Measurements from ENCODE around the gene ARID4B.
A peak's percentile ranks its signal among the peaks of the same experiment; 100 is the strongest.
"Not testable (repeated sequence)": the region's sequence is repeated elsewhere in the genome, so short reads cannot be mapped to it uniquely, and the experiment has no call there.

Gene ARID4B

DNA sequence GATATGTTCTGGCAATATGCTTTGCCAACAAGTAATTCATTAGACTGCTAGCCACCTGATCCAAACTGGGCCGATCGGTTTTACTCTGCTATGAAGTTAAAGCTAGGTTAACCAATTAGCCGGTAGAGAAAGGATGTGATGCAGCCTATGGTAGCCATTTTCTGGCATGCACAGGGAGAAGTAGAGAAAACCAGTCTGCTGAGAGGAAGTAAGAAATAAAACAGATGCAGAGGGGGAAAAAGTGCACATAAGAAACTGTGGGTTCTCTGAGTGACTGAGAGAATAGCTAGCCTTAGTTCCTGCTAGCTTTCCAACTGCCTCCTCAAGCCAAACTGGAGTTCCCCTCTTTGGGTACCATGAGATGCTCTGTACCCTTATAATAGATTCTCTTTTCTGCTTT lies 52.8 kb downstream of the ARID4B start:
- DNase-seq (ENCODE audit: low read depth in 2 of 3, low spot score in 2 of 3): no peak

DNA sequence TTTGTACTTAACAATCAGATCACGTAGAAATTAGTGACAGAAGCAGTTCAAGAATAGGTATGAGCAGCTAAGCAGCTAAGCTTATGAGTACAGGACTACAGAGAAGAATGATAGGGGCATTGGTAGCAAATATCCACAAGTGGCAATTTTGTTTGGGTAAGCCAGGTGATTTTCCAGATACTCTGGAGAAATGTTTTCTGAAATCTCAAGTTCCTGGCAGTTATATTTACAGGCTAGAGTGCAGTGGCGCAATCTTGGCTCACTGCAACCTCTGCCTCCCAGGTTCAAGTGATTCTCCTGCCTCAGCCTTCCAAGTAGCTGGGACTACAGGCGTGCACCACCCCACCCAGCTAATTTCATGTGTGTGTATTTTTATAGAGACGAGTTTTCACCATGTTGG lies 55.1 kb downstream of the ARID4B start:
- no peak for DNase-seq (ENCODE audit: low read depth in 2 of 3, low spot score in 2 of 3)

DNA sequence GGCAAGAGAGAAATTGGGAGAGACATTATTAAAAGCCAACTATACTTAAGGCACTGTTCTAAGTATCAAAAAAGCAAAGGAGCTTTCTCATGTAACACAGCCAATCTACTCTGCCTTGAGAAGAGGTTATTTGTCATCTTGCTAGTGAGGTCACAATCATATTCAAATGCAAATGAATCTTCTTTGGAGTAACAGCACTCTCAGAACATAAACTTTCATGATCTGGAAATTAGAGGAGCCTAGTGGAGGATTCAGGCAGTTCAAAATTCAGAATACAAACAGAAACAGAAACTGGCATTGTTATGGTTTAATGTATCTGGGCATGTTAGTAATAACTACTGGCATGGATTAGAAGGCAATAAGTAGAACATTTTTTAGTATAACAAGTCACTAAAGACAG lies 57.4 kb downstream of the ARID4B start:
- DNase-seq (ENCODE audit: low read depth in 2 of 3, low spot score in 2 of 3): no peak

DNA sequence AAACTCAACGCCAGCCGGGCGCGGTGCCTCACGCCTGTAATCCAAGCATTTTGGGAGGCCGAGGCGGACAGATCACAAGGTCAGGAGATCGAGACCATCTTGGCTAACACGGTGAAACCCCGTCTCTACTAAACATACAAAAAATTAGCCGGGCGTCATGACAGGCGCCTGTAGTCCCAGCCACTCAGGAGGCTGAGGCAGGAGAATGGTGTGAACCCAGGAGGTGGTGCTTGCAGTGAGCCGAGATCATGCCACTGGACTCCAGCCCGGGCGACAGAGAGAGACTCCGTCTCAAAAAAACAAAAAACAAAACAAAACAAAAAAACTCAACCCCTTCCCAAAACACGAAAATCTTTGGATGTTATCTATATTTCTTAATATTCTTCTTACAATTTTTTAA lies 58.0 kb downstream of the ARID4B start:
- DNase-seq (ENCODE audit: low read depth in 2 of 3, low spot score in 2 of 3): not testable (repeated sequence)

DNA sequence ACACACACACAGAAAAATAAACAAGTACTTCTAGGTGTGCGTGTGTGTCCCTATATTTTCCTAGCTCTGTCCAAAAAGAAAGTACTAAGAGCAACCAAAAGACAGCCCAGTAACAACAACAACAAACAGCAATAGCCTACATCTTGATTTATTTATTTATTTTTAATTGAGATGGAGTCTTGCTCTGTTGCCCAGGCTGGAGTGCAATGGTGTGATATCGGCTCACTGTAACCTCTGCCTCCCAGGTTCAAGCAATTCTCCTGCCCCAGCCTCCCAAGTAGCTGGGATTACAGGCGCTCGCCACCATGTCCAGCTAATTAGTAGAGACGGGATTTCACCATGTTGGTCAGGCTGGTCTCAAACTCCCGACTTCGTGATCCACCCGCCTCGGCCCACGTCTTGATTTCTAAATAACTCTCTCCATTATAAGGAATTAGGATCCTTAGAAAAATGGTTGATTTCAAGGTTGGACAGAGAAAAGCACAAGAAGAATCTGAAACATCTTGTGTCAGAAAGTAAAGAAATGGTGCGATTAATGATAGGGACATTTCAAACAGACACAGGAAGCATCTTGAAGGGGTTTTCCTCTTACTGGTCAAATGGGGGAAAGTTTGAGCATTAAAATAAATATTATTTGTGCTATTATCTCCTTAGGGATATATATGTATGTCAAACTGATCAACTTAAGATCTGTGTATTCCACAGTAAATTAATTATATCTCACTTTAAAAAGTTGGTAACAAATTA lies 59.4 kb downstream of the ARID4B start:
- no peak for DNase-seq (ENCODE audit: low read depth in 2 of 3, low spot score in 2 of 3)

DNA sequence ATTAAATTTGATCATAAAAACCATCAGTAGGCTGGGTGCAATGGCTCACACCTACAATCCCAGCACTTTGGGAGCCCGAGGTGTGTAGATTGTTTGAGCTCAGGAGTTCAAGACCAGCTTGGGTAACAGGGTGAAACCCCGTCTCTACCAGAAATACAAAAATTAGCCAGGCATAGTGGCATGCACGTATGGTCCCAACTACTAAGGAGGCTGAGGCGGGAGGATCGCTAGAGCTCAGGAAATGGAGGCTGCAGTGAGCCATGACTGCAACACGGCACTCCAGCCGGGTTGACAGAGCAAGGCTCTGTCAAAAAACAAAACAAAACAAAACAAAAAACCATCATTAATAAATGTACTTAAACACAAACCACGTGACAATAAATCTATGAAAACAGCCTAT lies 61.0 kb downstream of the ARID4B start:
- DNase-seq (ENCODE audit: low read depth in 2 of 3, low spot score in 2 of 3): no peak

DNA sequence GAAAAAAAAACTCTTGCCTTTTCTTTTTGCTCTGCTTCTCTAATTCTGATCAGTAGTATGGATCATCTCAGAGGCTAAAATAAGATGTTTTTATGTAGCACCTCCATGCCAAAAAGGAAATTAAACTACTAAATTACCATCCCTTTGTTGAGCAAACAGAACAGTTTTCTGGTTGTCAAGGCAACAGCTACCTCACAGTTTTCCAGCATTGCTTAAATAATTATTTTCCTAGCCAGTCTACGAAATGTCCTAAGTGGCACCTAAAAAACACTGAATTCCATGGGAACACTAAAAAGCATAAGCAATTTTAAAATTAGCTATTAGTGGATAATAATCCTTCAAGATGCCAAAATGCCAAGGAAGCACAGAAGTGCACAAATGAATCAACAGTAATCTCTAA lies 61.7 kb downstream of the ARID4B start:
- DNase-seq (ENCODE audit: low read depth in 2 of 3, low spot score in 2 of 3): no peak

DNA sequence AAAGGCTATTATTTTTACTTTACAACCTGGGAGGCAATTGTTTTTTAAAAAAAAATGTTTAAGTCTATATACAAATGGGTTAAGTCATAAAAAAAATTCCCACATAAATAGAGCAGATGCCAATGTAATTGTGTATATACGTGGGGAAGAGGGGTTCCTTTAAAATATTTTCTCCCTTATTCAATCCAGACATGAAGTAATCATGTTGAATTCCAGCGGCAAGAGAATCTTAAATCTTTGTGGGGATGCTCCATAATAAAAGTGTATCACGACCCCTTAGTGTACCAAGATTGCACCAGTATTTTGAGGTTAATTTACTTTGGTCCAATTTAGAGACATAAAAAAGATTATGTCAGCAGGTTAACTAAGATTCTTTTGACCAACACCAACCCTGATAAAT lies 62.1 kb downstream of the ARID4B start:
- DNase-seq (ENCODE audit: low read depth in 2 of 3, low spot score in 2 of 3): no peak

DNA sequence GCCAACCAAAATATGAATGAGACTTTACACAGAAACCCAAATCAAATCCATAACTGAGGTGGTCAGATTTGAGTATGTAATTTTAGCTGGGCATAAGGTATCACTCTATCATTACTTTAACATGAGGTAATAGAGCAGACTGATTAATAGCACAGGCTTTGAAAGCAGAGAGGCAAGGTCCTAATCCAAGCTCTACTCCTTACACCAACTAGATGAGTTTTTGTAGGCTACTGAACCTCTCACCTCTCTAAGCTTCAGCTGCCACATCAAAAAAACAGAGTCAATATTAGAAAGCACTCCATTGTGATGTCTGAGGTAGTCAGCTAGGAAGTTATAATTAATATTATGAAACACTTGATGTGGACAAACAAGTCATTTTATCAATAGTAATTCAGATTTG lies 63.7 kb downstream of the ARID4B start:
- no peak for DNase-seq (ENCODE audit: low read depth in 2 of 3, low spot score in 2 of 3)

DNA sequence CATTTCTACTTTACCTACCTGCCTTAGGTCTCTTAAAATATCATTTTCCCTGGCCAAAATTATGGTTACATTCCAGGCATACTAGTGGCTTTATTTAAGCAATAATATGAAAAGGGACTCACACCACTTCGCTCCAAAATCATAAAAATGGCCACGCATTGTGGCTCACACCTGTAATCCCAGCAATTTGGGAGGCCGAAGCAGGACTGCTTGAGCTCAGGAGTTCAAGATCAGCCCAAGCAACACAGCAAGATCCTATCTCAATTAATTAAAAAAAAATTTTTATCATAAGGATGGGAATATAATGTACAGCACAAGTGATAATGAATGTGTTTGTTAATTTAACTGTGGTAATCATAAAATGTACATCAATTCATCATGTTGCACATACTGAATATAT lies 65.4 kb downstream of the ARID4B start:
- no peak for DNase-seq (ENCODE audit: low read depth in 2 of 3, low spot score in 2 of 3)

DNA sequence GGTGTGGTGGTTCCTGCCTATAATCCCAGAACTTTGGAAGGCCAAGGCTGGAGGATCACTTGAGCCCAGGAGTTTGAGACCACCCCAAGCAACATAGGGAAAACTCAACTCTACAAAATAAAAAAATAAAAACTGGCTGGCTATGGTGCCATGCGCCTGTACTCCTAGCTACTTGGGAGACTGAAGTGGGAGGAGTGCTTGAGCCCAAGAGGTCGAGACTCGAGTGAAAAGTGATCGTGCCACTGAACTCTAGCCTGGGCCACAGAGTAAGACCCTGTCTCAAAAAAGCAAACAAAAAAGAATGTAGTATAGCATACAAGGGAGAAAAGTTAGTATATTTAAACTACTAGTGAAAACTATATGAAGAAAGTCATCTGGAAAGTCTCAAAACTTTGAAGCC lies 66.7 kb downstream of the ARID4B start:
- DNase-seq (ENCODE audit: low read depth in 2 of 3, low spot score in 2 of 3): no peak

DNA sequence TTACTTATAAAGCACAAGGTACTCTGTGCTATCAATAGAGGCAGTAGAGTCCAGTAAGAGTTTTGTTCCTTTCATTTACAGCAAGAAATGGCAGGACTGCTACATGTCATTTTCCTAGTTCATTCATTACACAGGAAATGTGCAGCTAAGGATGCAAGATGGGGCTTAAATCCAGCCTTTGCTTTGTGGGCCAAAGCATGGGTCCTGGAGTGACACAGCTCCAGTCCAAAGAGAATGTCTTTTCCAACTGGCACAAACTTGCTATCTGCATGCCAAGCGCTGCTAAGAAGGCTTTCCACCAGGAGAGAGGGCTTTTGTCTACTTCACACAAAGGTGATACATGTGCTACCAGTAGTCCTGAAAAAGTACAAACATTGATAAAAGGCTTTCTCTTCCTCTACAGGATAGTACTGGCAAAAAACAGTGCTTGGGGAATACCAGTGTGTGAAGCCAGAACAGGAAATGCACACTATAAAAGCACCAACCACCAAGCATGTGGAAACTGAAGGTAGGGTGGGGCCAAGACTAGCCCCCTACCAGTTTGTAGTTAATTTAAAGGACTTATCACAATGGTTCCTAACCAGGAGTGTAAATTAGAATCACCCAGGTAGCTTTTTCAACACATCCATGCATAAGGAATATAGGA lies 68.7 kb downstream of the ARID4B start:
- DNase-seq (ENCODE audit: low read depth in 2 of 3, low spot score in 2 of 3): no peak

DNA sequence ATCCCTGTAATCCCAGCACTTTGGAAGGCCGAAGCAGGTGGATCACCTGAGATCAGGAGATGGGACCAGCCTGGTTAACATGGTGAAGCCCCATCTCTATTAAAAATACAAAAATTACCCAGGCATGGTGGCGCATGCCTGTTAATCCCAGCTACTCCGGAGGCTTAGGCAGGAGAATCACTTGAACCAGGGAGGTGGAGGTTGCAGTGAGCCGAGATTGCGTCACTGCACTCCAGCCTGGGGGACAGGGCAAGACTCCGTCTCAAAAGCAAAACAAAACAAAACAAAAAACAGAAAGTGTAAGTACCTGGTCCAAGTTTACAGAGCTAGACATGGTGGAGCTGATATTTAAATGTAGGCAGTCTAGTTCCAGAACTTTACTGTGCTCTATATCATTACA lies 69.9 kb downstream of the ARID4B start:
- not testable (repeated sequence) for DNase-seq (ENCODE audit: low read depth in 2 of 3, low spot score in 2 of 3)

DNA sequence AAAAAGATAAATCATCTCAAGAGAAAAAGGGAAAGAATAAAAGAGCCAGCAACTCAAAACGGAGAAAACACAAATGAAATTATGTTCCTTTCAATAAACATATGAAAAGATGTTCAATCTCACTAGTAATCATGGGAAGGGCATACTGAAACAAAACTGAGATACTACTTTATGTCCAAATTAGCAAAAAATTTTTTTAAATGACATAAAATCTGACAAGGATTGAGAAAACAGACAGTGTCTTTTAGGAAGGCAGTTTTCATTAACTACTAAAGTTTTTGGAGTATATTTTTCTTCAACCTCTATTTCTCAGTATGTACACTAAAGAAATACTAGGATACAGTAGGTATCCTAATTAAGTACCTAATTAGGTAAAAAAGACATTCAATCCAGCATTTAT lies 73.3 kb downstream of the ARID4B start:
- DNase-seq (ENCODE audit: low read depth in 2 of 3, low spot score in 2 of 3): no peak

DNA sequence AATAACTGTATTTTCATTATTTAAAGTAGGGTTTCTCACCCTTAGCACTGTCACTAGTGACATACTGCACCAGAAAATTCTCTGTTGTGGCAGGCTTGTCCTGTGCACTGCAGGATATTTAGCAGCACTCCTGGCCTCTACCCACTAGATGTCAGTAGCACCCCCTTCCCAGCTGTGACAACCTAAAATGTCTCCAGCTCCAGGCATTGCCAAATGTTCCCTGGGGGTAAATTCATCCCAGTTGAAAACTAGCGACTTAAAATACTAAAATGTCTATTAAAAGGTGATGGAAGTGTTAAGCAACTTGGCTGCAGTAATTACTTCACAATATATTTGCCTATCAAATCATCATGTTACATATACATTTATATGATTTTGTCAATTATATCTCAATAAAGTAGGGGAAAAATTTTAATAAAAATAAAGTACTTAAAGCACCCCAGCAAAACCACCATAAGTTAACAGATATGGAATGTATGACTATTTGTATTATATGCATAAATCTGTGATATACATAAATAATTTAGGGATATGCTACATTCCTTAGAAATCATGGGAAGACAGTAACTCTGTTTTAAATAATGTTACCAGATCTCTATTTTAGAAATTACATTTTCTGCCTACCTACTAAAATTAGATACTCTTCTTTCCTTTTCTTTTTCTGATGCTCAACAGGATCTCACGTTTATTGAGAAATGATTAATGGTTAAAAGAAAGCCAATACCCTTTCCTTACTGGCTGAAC lies 74.6 kb downstream of the ARID4B start:
- DNase-seq (ENCODE audit: low read depth in 2 of 3, low spot score in 2 of 3): peak in 1 of 3 experiments; percentile 25

DNA sequence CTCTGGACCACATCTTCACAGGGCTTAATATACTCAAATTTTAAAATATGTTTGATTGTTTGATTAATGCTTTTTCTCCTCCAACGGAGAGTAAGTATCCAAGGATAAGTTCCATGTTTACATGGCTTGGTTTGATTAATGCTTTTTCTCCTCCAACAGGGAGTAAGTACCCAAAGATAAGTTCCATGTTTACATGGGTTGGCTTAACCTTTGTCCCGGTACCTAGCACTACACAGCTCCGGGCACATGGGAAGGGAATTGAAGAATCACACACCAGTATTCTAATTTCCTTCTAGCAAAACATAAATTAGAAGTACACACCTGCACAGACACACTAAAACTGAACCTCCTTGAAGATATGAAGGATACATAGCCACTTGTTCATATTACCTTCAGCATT lies 77.5 kb downstream of the ARID4B start:
- DNase-seq (ENCODE audit: low read depth in 2 of 3, low spot score in 2 of 3): no peak

DNA sequence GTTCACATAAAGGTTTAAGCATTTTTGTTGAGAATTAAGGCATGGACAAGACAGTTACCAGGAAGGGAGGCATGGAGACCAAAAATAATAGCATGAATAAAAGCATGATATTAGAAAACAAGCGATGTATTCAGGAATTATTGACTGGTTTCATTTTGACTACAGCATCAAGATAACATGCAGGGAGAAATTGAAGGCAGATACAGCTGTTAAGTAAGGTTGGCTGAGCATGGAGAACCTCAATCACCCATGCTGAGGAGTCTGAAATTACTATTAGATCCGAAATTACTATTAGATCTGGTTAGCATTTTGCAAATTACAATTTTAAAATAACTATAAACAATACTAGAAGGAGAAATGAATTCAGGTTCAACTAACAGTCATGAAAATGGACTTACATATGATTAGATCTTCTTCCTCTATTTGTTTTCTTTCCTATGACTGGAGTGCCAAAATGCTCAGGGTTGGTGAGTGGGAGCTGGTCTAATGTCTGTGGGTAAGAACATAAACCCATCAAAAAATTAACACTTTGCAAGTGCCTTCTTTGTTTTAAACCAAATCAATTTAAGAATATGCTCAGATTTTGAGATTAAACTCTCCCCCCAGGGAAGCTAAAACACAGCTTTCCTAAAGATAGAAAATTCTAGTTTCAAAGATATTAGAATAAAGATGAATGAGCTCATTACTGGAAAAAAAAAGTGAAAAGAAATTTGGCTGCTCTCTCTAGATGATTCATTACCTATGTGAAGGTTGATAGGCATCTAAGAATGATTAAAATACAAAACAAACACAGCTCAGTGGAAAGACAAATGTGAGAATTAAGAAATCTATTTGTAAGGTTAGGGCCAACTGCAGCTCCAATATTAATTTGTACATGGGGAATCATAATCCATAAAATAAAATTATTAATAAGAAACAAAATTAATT lies 81.7 kb downstream of the ARID4B start:
- no peak for DNase-seq (ENCODE audit: low read depth in 2 of 3, low spot score in 2 of 3)

DNA sequence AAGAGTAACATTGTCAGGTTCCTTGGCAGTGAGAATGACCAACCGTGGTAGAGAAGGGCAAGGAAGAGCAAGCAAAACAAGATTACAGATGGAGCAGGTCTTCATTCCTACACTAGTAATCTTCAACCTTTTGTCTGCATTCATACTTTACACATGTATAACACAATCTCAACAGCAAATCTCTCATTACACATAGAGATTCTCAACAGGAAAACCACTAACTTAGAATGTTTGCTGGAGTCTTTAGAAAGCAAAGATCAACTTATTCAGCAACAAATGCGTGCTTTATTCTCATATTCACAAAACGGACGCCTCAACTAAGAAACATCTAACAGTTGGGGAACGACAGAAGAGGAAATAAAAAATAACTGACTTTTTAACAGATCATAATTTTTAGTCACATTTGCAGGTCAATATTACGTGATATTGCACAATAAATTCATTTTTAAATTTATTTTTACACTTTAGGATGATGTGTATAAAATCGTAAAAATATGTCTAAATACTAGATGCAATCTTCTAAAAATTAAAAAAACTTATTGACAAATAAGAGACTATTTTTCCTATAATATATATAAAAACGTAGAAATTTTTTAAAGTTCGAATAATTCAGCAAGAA lies 82.9 kb downstream of the ARID4B start:
- no peak for DNase-seq (ENCODE audit: low read depth in 2 of 3, low spot score in 2 of 3)

DNA sequence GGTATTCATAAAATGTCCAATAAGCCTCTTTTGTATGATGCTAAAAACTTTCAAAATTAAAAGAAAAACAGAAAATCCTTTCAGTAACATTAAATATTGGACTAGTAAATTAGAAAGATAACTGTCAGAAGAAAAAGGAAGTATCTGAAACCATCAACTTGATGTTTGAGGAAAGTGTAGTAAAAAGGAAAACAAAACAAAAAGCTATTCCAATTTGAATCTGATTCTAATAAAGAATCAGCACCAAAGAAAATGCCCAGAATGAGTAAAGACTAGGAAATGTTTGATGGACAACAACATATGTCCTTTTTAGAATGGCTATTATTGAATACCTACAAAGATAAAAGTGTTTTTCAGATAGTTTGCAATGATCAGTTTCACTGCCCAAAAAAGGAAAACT lies 87.0 kb downstream of the ARID4B start:
- no peak for DNase-seq (ENCODE audit: low read depth in 2 of 3, low spot score in 2 of 3)

DNA sequence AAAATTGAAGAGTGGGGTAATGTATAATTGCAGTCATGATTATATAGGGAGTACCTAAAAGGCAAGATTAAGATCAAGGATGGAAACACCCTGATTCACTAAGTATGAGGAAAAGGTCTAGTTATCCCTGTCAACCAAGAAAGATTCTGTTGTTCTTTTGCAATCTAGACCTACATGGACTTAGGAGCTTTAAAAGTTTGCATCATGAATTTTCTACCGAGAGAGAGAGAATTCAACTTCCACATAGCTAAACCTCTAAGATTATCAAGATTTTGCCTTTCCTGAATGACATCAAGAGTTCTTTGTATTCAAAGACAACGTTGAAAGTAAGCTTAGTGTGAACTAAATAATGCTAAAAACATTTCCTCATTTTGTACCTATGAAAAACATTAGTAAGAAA lies 88.1 kb downstream of the ARID4B start:
- DNase-seq (ENCODE audit: low read depth in 2 of 3, low spot score in 2 of 3): no peak

DNA sequence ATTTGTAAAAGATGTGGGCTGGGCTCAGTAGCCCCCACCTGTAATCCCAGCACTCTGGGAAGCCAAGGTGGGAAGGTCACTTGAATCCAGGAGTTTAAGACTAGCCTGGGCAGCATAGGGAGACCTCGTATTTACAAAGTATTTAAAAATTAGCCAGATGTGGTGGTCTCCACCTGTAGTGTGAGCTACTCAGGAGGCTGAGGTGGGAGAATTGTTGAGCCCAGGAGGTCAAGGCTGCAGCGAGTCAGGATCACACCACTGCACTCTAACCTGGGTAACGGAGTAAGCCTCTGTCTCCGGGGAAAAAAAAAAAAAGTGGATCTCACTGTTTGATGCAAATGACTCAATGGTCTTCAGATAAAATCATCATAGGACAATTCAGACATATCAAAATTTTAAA lies 89.4 kb downstream of the ARID4B start:
- DNase-seq (ENCODE audit: low read depth in 2 of 3, low spot score in 2 of 3): no peak

All from activated CD8-positive, alpha-beta memory T cell treated with anti-CD3 and anti-CD28 coated beads for 48 hours (primary cell).